OCI-M1 (cell line): ENCODE measurements around the gene ANKRD24.
"Not testable (repeated sequence)": the region's sequence is repeated elsewhere in the genome, so short reads cannot be mapped to it uniquely, and the experiment has no call there.

Source experiments
- DNase-seq: peaks from one replicate; lab custom pipeline; 2025; lab: John Stamatoyannopoulos, UW

Gene ANKRD24

GRCh38 chr19:4173479-4174212 lies 8.8 kb upstream of the ANKRD24 start:
- no peak for DNase-seq

DNA sequence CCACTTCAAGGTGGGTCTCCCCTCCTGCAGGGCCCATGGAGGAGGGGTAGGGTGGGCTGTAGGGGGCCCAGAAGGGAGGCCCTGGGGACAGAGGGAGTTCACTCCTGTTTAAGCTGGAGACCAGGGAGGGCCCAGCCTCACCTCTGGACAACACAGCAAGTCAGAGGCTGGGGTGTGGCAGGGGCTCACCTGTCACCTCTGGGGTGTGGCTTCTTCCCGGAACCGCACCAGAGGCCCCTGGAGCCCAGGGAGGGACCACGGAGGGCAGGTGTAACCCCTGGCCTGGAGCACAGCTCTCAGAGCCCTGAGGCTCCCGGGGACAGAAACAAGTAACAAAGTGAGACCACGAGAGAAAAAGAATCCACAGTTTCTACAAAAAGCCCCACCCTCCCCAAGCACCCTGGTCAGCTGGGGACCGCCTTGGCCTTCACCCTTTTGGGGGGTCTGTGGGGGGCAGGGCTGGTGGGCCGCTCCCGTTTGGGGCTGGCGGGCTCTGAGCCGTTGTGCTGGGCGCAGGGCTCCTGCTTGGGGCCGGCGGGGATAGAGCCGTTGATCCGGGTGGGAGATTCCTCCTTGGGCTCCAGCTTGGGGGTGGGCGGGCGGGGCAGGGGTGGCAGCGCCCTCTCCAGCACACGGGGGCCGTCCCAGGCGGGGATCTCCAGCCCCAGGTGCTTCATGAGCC lies 8.1 kb upstream of the ANKRD24 start:
- DNase-seq: no peak

- no peak for DNase-seq
Observed at GRCh38 chr19:4174895-4175668, 7.4 kb upstream of the ANKRD24 start.

- no peak for DNase-seq
Observed at GRCh38 chr19:4175669-4175931, 6.9 kb upstream of the ANKRD24 start.

DNA sequence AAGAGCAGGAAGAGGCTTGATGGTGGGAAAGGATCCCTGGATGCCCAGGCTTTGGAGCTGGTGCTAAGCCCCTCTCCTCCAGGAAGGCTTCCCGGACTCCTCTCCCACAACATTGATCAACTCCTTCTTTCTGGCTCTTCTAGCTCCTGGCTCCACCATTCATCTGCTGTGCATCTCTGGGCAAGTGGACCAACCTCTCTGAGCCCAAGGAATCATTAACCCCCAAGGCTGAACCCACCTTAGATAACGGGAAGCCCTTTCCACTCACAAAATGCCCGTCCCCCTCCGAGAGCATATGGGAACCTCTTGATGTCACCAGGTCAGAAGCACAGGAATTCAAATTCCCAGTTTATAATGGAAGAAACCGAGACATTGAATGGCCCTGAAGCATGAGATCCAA lies 5.3 kb upstream of the ANKRD24 start:
- DNase-seq: no peak

DNA sequence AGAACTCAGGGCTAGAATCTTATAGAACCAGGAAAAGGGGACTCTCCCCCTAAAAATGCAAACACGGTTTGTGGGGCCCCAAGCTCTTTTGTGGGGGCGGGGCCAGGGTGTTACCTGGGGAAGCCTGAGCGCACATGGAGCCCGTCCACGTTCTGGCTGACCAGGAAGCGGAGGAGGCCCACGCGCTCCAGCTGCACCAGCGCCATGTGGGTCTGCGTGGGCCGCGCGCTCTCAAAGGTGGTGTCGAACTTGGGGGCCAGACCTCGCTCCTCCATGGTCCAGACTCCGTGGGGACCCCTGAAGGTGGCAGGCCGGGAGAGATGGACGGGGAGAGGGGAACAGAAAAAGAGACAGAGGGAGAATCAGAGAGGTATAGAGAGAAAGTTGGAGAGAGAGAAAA lies 3.5 kb upstream of the ANKRD24 start:
- DNase-seq: no peak

- peak; percentile 43 for DNase-seq
Observed at GRCh38 chr19:4181053-4181508, 1.4 kb upstream of the ANKRD24 start.

DNA sequence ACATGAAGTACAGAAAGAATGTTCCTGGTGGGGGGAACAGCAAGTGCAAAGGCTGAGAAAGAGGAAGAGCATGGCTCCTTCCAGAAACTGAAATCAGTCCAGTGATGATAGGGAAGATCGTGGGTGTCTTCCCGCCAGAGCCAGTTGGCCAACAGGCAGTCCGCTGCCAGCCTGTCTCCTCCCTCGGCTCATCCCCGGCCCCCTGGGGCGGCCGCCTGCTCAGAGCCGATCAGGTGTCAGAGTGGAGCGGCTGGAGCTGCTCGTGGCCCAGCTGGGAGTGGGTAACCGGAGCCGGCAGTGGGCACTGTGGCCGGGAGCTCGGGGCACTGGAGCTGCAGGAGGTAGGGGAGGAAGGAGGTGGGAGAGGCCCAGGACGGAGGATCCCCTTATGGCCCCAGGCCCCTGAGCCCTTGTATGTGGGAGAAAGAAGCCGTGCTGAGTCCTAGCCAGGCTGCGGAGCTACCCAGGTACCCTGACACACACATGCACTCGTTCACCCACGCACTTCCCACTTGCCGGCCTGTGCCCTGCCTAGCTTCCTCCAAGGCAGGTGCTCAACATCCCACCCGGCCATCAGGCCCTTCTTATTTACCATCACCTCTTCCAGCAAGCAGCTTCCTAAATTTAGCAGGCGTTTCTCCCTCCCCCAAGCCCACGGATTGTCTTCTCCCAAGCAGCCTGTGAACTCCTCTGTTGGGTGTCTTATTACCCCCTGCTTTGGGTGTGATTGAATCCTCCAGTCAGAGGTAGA lies 1.7 kb downstream of the ANKRD24 start:
- no peak for DNase-seq

- DNase-seq: no peak
Observed at GRCh38 chr19:4184718-4185352, 2.3 kb downstream of the ANKRD24 start.

DNA sequence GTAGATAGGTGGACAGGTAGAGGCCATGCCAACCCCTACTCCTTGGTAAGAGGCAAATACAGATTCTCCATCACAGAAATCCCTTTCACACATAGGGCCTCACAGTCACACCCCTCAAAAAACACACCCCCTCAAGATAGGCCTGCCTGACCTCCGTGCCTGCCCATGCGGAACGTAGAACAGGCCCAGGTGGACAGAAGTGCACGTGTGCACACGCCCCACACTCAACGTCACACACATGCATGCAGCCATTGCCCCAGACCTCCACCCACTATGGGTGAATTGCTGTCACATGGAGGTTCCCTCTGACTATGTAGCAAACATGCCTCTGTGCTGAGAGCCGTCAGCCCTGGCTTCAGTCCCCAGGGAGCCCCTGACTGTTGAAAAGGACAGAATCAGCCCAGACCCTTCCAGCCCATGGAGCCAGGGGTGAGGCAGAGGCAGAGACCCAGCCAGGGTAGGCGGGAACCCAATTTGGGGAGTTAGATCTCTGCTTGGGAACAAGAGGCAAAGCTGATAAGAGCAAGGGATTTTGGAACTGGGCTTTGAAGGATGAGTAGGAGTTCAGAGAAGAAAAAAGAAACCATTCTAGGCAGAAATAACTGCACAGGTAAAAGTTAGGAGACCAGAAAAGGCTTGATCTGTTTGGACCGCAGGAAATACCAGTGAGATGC lies 3.1 kb downstream of the ANKRD24 start:
- DNase-seq: no peak

- peak; percentile 83 for DNase-seq
Observed at GRCh38 chr19:4186087-4186993, 3.9 kb downstream of the ANKRD24 start.

DNA sequence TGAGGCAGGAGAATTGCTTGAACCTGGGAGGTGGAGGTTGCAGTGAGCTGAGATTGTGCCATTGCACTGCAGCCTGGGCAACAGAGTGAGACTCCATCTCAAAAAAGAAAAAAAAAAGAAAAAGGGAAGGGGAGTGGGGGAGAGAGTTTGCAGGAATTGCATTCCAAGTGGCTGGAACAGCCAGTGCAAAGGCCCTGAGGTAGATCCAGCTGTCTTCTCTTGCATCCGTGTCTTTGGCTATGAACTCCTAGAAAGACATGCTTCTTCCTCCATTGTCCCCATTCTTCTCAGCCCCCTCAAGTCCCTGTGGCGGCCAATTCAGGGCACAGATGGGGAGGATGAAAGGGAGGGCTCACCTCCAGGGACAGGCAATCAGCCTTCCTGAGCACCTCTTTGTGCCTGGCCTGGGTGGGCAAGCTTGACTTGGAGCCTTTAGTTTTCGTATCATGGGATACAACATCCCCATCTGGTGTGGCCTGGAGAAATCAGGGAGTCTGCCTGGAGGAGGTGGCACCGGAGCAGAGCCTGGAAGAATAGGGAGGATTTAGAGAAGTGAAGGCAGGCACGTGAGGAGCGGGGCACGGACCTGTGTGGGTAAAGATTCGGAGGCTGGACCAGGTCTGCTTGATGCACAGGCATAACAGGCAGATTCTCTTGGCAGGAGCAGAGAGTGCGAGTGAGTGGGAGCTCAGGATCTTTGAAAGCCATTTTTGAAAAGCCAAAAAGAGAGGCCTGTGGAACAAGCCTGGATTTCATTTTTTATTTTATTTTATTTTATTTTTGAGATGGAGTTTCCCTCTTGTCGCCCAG lies 5.0 kb downstream of the ANKRD24 start:
- DNase-seq: no peak

GRCh38 chr19:4189641-4190040 lies 7.2 kb downstream of the ANKRD24 start:
- no peak for DNase-seq

DNA sequence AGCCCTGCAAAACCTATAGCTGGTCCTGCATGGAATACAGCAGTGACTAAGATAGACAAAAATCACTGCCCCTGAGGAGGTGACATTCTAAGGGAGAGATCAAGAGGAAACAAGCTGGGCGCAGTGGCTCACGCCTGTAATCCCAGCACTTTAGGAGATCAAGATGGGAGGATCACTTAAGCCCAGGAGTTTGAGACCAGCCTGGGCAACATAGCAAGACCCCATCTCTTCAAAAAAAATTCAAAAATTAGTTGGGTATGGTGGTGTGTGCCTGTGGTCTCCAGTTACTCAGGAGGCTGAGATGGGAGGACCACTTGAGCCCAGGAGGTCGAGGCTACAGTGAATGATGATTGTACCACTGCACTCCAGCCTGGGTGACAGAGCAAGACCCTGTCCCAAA lies 10.0 kb downstream of the ANKRD24 start:
- DNase-seq: not testable (repeated sequence)

DNA sequence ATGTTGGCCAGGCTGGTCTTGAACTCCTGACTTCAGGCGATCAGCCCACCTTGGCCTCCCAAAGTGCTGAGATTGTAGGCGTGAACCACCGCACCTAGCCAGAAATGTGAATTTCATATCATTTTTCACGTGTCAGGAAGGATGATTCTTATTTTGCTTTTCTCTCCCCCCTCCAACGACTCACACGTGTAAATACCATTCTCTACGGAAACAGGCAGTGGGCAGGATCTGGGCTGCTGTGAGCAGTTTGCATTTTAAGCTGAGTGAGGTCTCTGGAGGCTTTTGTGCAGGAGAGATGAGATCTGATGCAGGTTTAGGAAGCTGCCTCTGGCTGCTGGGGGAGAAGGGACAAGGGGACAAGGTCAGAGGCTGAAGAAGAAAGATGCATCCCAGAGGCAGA lies 11.9 kb downstream of the ANKRD24 start:
- DNase-seq: no peak

DNA sequence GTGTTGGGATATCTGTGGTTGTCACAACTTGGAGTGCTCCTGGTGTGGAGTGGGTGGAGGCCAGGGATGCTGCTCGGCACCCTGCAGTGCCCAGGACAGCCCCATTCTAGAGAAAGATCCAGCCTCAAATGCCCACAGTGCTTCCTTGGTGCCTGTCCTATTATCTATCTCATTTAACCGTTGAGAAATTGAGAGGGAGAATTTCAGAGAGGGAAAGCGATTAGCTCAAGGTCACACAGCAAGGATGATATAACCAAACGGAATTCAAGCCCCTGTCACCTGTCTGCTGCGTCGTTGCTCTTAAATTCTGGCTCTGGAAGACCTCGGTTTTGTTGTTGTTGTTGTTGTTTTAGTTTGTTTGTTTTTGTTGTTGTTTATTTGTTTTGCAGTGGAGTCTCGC lies 13.5 kb downstream of the ANKRD24 start:
- no peak for DNase-seq

DNA sequence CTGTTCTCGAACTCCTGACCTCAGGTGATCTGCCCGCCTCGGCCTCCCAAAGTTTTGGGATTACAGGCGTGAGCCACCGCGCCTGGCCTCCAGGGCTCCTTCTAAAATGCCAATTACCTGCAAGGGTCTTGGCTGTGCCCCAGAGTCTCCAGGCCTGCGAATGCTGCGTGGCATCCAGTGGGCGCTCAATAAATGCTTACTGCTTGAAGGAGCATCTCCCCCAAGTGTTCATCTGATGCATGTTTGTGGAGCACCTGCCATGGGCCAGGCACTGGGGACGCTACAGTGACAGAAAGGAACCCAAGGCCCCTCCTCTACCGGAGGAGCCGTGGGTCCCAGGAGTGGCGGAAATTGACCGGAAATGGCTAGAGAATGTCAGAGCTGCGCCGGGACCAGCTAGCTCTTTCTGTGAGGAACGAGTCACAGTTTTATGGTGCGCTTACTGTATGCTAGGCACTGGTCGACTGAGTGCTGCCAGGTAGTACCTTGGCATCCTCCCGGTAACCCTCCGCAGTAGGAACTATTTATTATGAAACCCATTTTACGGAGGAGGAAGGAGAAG lies 14.2 kb downstream of the ANKRD24 start:
- no peak for DNase-seq

GRCh38 chr19:4197228-4197624 lies 14.7 kb downstream of the ANKRD24 start:
- no peak for DNase-seq
